Transverse colon (tissue), 4 donors: ENCODE results near the gene ZNF316. TPM values are rescaled to one million over a fixed set of nuclear protein-coding genes. Genes with fewer than 3 reads are reported as not detected.

Experiments used
- DNase-seq: peaks from one replicate; pipeline ENCODE4 v3.0.0-alpha.2; 2019
- H3K27ac ChIP-seq, 4 donors: fragments of 200-600 bp; sonication (generic); 2 replicates each; pipeline ENCODE4 v1.5.1; 2016 to 2018; ENCODE audit warnings: inconsistent platforms in 4 of 4
- H3K27me3 ChIP-seq: fragments of 200-600 bp; sonication (generic); 2 replicates; pipeline ENCODE4 v1.5.1; 2017; ENCODE audit warnings: inconsistent platforms
- H3K36me3 ChIP-seq, 4 donors: fragments of 200-600 bp; sonication (generic); 2 replicates each; pipeline ENCODE4 v1.5.1; 2017 to 2019; ENCODE audit warnings: inconsistent platforms in 4 of 4
- H3K4me1 ChIP-seq, 4 donors: fragments of 200-600 bp; sonication (generic); 2 replicates each; pipeline ENCODE4 v1.5.1; 2017 to 2020; ENCODE audit warnings: inconsistent platforms in 4 of 4
- H3K4me3 ChIP-seq, 4 donors: fragments of 200-600 bp; sonication (generic); 1 replicate in 1 of 4; 2 replicates in 3 of 4; pipeline versions ENCODE4 v1.5.1 to v1.6.1; 2017 to 2019; ENCODE audit warnings: inconsistent platforms in 4 of 4
- H3K9me3 ChIP-seq, 2 donors: fragments of 200-600 bp; sonication (generic); 2 replicates each; pipeline ENCODE4 v1.5.1; 2017 to 2019; ENCODE audit warnings: inconsistent platforms in 2 of 2
- EP300 ChIP-seq: sonication (generic); formaldehyde crosslinking; IDR thresholded peaks from one replicate; pipeline ENCODE4 v1.6.1; 2017; ENCODE audit warnings: antibody characterized with exemption, low read depth
- POLR2A ChIP-seq: fragments of 450-650 bp; IDR thresholded peaks from one replicate; pipeline ENCODE4 v1.6.1; 2016; ENCODE audit warnings: antibody characterized with exemption, mild to moderate bottlenecking, moderate library complexity
- POLR2AphosphoS5 ChIP-seq, 3 donors: sonication (generic); formaldehyde crosslinking; IDR thresholded peaks; one replicate each; pipeline ENCODE4 v1.6.1; 2016; ENCODE audit warnings: antibody characterized with exemption in 3 of 3
- WGBS, 2 donors: methylation state at CpG; one replicate each; pipeline ENCODE4 v1.1.5; 2018; ENCODE audit warnings: low coverage in 1 of 2; 5-methylcytosine and 5-hydroxymethylcytosine counted together
- in situ Hi-C, 4 donors: fragments of 200-750 bp; cut with MboI; loops; one replicate each; pipeline versions ENCODE4 v1.15.0 to v1.15.1; 2017; ENCODE audit warnings: low sequenced_read_pairs in 3 of 4, low pct_ligation_motif_present in 1 of 4, low pct_unique_long_range_greater_than_20kb in 1 of 4
- intact Hi-C: fragments of 100-400 bp; cut with DNase I; formaldehyde crosslinking; loops from one replicate; pipeline ENCODE4 v1.15.1; 2023; ENCODE audit warnings: low total_unique reads
- total RNA-seq, 4 donors: library from RNA; depleted of rRNA; stranded (reverse); fragments of >200 nt; gene quantifications; one replicate each; pipeline ENCODE4 v1.1.0, GENCODE V29; 2016
- TF ChIP-seq, protein P1 (sequence below), 5 experiments: fragments of 200-600 bp in 3 of 5; fragments of 450-650 bp in 2 of 5; sonication (generic) in 3 of 5; IDR thresholded peaks; 1 replicate in 2 of 5; 2 replicates in 3 of 5; pipeline ENCODE4 v1.5.1; 2016 to 2017; ENCODE audit warnings: antibody characterized with exemption in 5 of 5, inconsistent platforms in 3 of 5, mild to moderate bottlenecking in 2 of 5, moderate library complexity in 1 of 5

ZNF316 gene
- total RNA-seq, 4 donors from 2014 or later = 15.3 to 188 (median 50.9) TPM

DNA sequence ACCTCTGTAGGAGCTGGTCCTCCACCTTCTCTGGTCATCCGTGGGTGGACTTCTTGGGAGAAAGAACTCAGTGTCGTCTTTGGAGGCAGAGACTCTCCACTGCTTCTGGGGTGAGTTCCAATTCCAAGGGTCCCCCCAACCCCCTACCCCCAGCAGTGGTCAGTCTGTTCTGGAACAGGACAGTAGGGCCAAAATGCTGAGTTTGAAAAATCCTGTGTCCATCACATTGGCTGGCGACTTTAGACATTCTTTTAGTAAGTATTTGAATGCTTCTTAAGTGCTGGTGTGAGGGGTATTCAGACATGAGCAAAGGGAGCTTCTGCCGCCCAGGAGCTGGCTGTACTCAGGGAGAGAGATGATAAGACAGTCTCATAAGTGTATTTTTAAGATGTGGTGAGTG lies 1.9 kb downstream of the ZNF316 start:
- Histone ChIP-seq H3K4me1 (peaks cover 7 to 25% (median 16%) of the 10 kb centered on the region in 4 donors), H3K27ac (no peak overlapping the region), H3K9me3 (no peaks in the 10 kb centered on the region), H3K36me3 (peaks cover 0 to 15% (median 7%) of the 10 kb centered on the region in 4 donors), H3K27me3 (no peaks in the 10 kb centered on the region), H3K4me3 (no peak overlapping the region)
- in situ Hi-C loops (no loop called here), intact Hi-C loops (loop anchor here (5.0 kb wide), 1 partner anchor 928 kb away; the partner anchor contains the start of gene MIOS)
- WGBS, 2 donors = 84% methylated on average over 4 of the region's 4 CpGs; no CpG with 5 or more reads in 1 of the 2 donors
- TF ChIP-seq POLR2AphosphoS5 (IDR thresholded peaks at IDR 0.05) = no peak
- TF ChIP-seq, protein P1, sequence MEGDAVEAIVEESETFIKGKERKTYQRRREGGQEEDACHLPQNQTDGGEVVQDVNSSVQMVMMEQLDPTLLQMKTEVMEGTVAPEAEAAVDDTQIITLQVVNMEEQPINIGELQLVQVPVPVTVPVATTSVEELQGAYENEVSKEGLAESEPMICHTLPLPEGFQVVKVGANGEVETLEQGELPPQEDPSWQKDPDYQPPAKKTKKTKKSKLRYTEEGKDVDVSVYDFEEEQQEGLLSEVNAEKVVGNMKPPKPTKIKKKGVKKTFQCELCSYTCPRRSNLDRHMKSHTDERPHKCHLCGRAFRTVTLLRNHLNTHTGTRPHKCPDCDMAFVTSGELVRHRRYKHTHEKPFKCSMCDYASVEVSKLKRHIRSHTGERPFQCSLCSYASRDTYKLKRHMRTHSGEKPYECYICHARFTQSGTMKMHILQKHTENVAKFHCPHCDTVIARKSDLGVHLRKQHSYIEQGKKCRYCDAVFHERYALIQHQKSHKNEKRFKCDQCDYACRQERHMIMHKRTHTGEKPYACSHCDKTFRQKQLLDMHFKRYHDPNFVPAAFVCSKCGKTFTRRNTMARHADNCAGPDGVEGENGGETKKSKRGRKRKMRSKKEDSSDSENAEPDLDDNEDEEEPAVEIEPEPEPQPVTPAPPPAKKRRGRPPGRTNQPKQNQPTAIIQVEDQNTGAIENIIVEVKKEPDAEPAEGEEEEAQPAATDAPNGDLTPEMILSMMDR (IDR thresholded peaks at IDR 0.05) = no peak
- TF ChIP-seq EP300 = no peak
- no peak for TF ChIP-seq POLR2A
- no peak for DNase-seq

- H3K9me3 ChIP-seq = no peaks in the 10 kb centered on the region
- no peak overlapping the region for H3K27ac ChIP-seq
- in situ Hi-C loops (no loop called here), intact Hi-C loops (loop anchor here (5.0 kb wide), 1 partner anchor 928 kb away; the partner anchor contains the start of gene MIOS)
- H3K4me3 ChIP-seq = no peak overlapping the region
- peaks cover 0 to 20% (median 9%) of the 10 kb centered on the region in 4 donors for H3K36me3 ChIP-seq
- peaks cover 7 to 25% (median 16%) of the 10 kb centered on the region in 4 donors for H3K4me1 ChIP-seq
- DNase-seq = no peak
- 92% methylated on average over 10 of the region's 11 CpGs; no CpG with 5 or more reads in 1 of the 2 donors for WGBS, 2 donors
- H3K27me3 ChIP-seq = no peaks in the 10 kb centered on the region
- TF ChIP-seq EP300 = no peak
- TF ChIP-seq POLR2AphosphoS5 (IDR thresholded peaks at IDR 0.05) = no peak
- TF ChIP-seq POLR2A = no peak
These were observed 2.5 kb downstream of the ZNF316 start for GRCh38 chr7:6639627-6640026.

- TF ChIP-seq POLR2A = no peak
- TF ChIP-seq, protein P1 (IDR thresholded peaks at IDR 0.05) = no peak
- TF ChIP-seq EP300 = no peak
- TF ChIP-seq POLR2AphosphoS5 (IDR thresholded peaks at IDR 0.05) = no peak
- no peaks in the 10 kb centered on the region for H3K9me3 ChIP-seq
- in situ Hi-C loops (no loop called here), intact Hi-C loops (no loop called here)
- H3K4me3 ChIP-seq = no peak overlapping the region
- no peaks in the 10 kb centered on the region for H3K27me3 ChIP-seq
- WGBS, 2 donors = 76 to 89% methylated on average over 8 to 11 of the region's 11 CpGs
- DNase-seq = no peak
- peaks cover 7 to 25% (median 16%) of the 10 kb centered on the region in 4 donors for H3K4me1 ChIP-seq
- H3K27ac ChIP-seq = no peak overlapping the region
- peaks cover 0 to 24% (median 12%) of the 10 kb centered on the region in 4 donors for H3K36me3 ChIP-seq
These were observed 3.2 kb downstream of the ZNF316 start for GRCh38 chr7:6640246-6640721.

GRCh38 chr7:6641305-6642035 lies 4.4 kb downstream of the ZNF316 start:
- DNase-seq = no peak
- WGBS, 2 donors = 75 to 86% methylated on average over 2 to 11 of the region's 15 CpGs
- TF ChIP-seq POLR2A = no peak
- no peak for TF ChIP-seq EP300
- TF ChIP-seq POLR2AphosphoS5 (IDR thresholded peaks at IDR 0.05) = no peak
- TF ChIP-seq, protein P1 (IDR thresholded peaks at IDR 0.05) = no peak
- intact Hi-C loops = no loop called here
- no peaks in the 10 kb centered on the region for H3K9me3 ChIP-seq
- in situ Hi-C loops = no loop called here
- no peak overlapping the region for H3K27ac ChIP-seq
- H3K4me3 ChIP-seq = no peak overlapping the region
- peaks cover 0 to 24% (median 12%) of the 10 kb centered on the region in 4 donors for H3K36me3 ChIP-seq
- H3K27me3 ChIP-seq = no peaks in the 10 kb centered on the region
- peaks cover 4 to 21% (median 14%) of the 10 kb centered on the region in 4 donors for H3K4me1 ChIP-seq
